ENCODE results near the gene SP6.

SP6 gene

GRCh38 chr17:47803201-47803600, 47.8 kb downstream of the SP6 start:
- Mint-ChIP-seq H3K4me3 (no peak overlapping the region), H3K27ac (no peak overlapping the region), H3K27me3 (no peaks in the 10 kb centered on the region), H3K4me1 (no peaks in the 10 kb centered on the region), H3K9me3 (no peaks in the 10 kb centered on the region), H3K36me3 (no peaks in the 10 kb centered on the region)

GRCh38 chr17:47802341-47803022, 48.5 kb downstream of the SP6 start:
- no peaks in the 10 kb centered on the region for H3K27me3 Mint-ChIP-seq

GRCh38 chr17:47801906-47802305, 49.1 kb downstream of the SP6 start:
- Mint-ChIP-seq H3K9me3 (no peaks in the 10 kb centered on the region), H3K27ac (no peak overlapping the region), H3K4me3 (no peak overlapping the region)

More at GRCh38 chr17:47802341-47803022, 48.5 kb downstream of the SP6 start:
- H3K4me3 Mint-ChIP-seq, result no peak overlapping the region
- H3K27ac Mint-ChIP-seq, result no peak overlapping the region
- no peaks in the 10 kb centered on the region for H3K36me3 Mint-ChIP-seq
- no peaks in the 10 kb centered on the region for H3K9me3 Mint-ChIP-seq
- H3K4me1 Mint-ChIP-seq, result no peaks in the 10 kb centered on the region

GRCh38 chr17:47801176-47801765, 49.7 kb downstream of the SP6 start:
- no peaks in the 10 kb centered on the region for H3K9me3 Mint-ChIP-seq
- no peak overlapping the region for H3K4me3 Mint-ChIP-seq
- no peaks in the 10 kb centered on the region for H3K4me1 Mint-ChIP-seq
- no peak overlapping the region for H3K27ac Mint-ChIP-seq
- no peaks in the 10 kb centered on the region for H3K36me3 Mint-ChIP-seq
- peaks cover 2% of the 10 kb centered on the region for H3K27me3 Mint-ChIP-seq

More at GRCh38 chr17:47801906-47802305, 49.1 kb downstream of the SP6 start:
- Mint-ChIP-seq H3K4me1 (no peaks in the 10 kb centered on the region), H3K27me3 (no peaks in the 10 kb centered on the region), H3K36me3 (no peaks in the 10 kb centered on the region)

GRCh38 chr17:47800686-47801085, 50.3 kb downstream of the SP6 start:
- no peaks in the 10 kb centered on the region for H3K9me3 Mint-ChIP-seq
- H3K27me3 Mint-ChIP-seq, result peaks cover 2% of the 10 kb centered on the region
- no peaks in the 10 kb centered on the region for H3K36me3 Mint-ChIP-seq
- no peak overlapping the region for H3K4me3 Mint-ChIP-seq
- H3K4me1 Mint-ChIP-seq, result no peaks in the 10 kb centered on the region
- H3K27ac Mint-ChIP-seq, result no peak overlapping the region

GRCh38 chr17:47797797-47798196, 53.2 kb downstream of the SP6 start:
- no peaks in the 10 kb centered on the region for H3K36me3 Mint-ChIP-seq
- H3K9me3 Mint-ChIP-seq, result no peaks in the 10 kb centered on the region
- H3K4me3 Mint-ChIP-seq, result no peak overlapping the region
- H3K27me3 Mint-ChIP-seq, result peaks cover 10% of the 10 kb centered on the region
- H3K27ac Mint-ChIP-seq, result peak overlapping the region; percentile 35
- H3K4me1 Mint-ChIP-seq, result no peaks in the 10 kb centered on the region

Measured in activated naive CD4-positive, alpha-beta T cell treated with anti-CD3 and anti-CD28 coated beads, Interleukin-2, amount 50 U/mL, for 24 hours (primary cell).